Stimulated activated CD4-positive, alpha-beta T cell treated with anti-CD3 and anti-CD28 coated beads, TNF-alpha, amount 100 ng/mL, for 4 hours (primary cell): ENCODE results near the gene TRAF3IP1.
A peak's percentile ranks its signal among the peaks of the same experiment; 100 is the strongest.
"Not testable (repeated sequence)": the region's sequence is repeated elsewhere in the genome, so short reads cannot be mapped to it uniquely, and the experiment has no call there.

Experiments
- DNase-seq, 3 experiments: peaks; one replicate each; pipeline ENCODE4 v3.0.0-alpha.2; 2020; ENCODE audit warnings: low read depth in 3 of 3

The TRAF3IP1 gene

GRCh38 chr2:238339814-238340213 lies 19.5 kb downstream of the TRAF3IP1 start:
- no peak for DNase-seq

- DNase-seq = no peak
Observed at GRCh38 chr2:238341536-238341935, 21.2 kb downstream of the TRAF3IP1 start.

GRCh38 chr2:238344035-238344434 lies 23.7 kb downstream of the TRAF3IP1 start:
- no peak for DNase-seq

GRCh38 chr2:238344517-238344916 lies 24.2 kb downstream of the TRAF3IP1 start:
- no peak for DNase-seq

GRCh38 chr2:238345297-238345968 lies 25.1 kb downstream of the TRAF3IP1 start:
- DNase-seq = no peak

- no peak for DNase-seq
Observed at GRCh38 chr2:238346544-238346943, 26.2 kb downstream of the TRAF3IP1 start.

- no peak for DNase-seq
Observed at GRCh38 chr2:238350150-238350897, 30.0 kb downstream of the TRAF3IP1 start.

- DNase-seq = no peak
Observed at GRCh38 chr2:238351315-238351714, 31.0 kb downstream of the TRAF3IP1 start.

GRCh38 chr2:238352361-238352760 lies 32.0 kb downstream of the TRAF3IP1 start:
- no peak for DNase-seq

GRCh38 chr2:238358769-238359168 lies 38.5 kb downstream of the TRAF3IP1 start:
- no peak for DNase-seq

GRCh38 chr2:238359403-238359802 lies 39.1 kb downstream of the TRAF3IP1 start:
- DNase-seq = no peak

GRCh38 chr2:238361877-238362276 lies 41.6 kb downstream of the TRAF3IP1 start:
- no peak for DNase-seq

- DNase-seq = no peak
Observed at GRCh38 chr2:238362626-238363025, 42.3 kb downstream of the TRAF3IP1 start.

GRCh38 chr2:238369591-238370040 lies 49.3 kb downstream of the TRAF3IP1 start:
- no peak for DNase-seq

GRCh38 chr2:238370094-238370822 lies 49.9 kb downstream of the TRAF3IP1 start:
- no peak for DNase-seq

- peak in 1 of 3 experiments; percentile 26 for DNase-seq
Observed at GRCh38 chr2:238370823-238371372, 50.6 kb downstream of the TRAF3IP1 start.

- not testable (repeated sequence) for DNase-seq
Observed at GRCh38 chr2:238372277-238372676, 52.0 kb downstream of the TRAF3IP1 start.

- DNase-seq = no peak
Observed at GRCh38 chr2:238376884-238377391, 56.6 kb downstream of the TRAF3IP1 start.

- no peak for DNase-seq
Observed at GRCh38 chr2:238378230-238379095, 58.1 kb downstream of the TRAF3IP1 start.

- DNase-seq = no peak
Observed at GRCh38 chr2:238379096-238379810, 58.9 kb downstream of the TRAF3IP1 start.
